Ascending aorta (tissue), 2 donors: ENCODE results near the gene DTNA. TPM values are rescaled to one million over a fixed set of nuclear protein-coding genes. Genes with fewer than 3 reads are reported as not detected.
"Not testable (repeated sequence)": the region's sequence is repeated elsewhere in the genome, so short reads cannot be mapped to it uniquely, and the experiment has no call there.

ENCODE experiments used
- DNase-seq, 2 donors: peaks; one replicate each; pipeline ENCODE4 v3.0.0-alpha.2; 2019; ENCODE audit warnings: low spot score in 2 of 2
- H3K27ac ChIP-seq, 2 donors: fragments of 200-600 bp; sonication (generic); one replicate each; pipeline ENCODE4 v1.5.1; 2016 to 2017; ENCODE audit warnings: mild to moderate bottlenecking in 1 of 2
- H3K27me3 ChIP-seq: fragments of 200-600 bp; sonication (generic); one replicate; pipeline ENCODE4 v1.5.1; 2017
- H3K36me3 ChIP-seq, 2 donors: fragments of 200-600 bp; sonication (generic); one replicate each; pipeline ENCODE4 v1.5.1; 2016
- H3K4me1 ChIP-seq, 2 donors: fragments of 200-600 bp; sonication (generic); one replicate each; pipeline ENCODE4 v1.5.1; 2016 to 2017; ENCODE audit warnings: mild to moderate bottlenecking in 1 of 2
- H3K4me3 ChIP-seq, 2 donors: fragments of 200-600 bp; sonication (generic); one replicate each; pipeline ENCODE4 v1.5.1; 2016 to 2017; ENCODE audit warnings: mild to moderate bottlenecking in 1 of 2
- H3K9me3 ChIP-seq, 2 donors: fragments of 200-600 bp; sonication (generic); one replicate each; pipeline ENCODE4 v1.5.1; 2016
- CTCF ChIP-seq, 3 experiments: fragments of 200-600 bp in 2 of 3; fragments of 450-650 bp in 1 of 3; sonication (generic) in 2 of 3; IDR thresholded peaks; one replicate each; pipeline ENCODE4 v1.5.1; 2016 to 2019; ENCODE audit warnings: antibody characterized with exemption in 3 of 3, mild to moderate bottlenecking in 1 of 3, moderate library complexity in 1 of 3
- intact Hi-C: fragments of 100-400 bp; cut with DNase I; formaldehyde crosslinking; loops from one replicate; pipeline ENCODE4 v1.15.1; 2023
- total RNA-seq: library from RNA; depleted of rRNA; stranded (reverse); fragments of >200 nt; gene quantifications from one replicate; pipeline ENCODE4 v1.1.0, GENCODE V29; 2016

Gene DTNA
- total RNA-seq, 1 donor from 2014 or later = 7.3 TPM

GRCh38 chr18:34909637-34910364 lies 199.7 kb downstream of the DTNA start:
- H3K27me3 ChIP-seq = no peaks in the 10 kb centered on the region
- H3K9me3 ChIP-seq = no peaks in the 10 kb centered on the region
- peak in 1 of 2 donors; percentile 74 for DNase-seq
- intact Hi-C loops = loop anchor here (1.0 to 10.0 kb wide), 4 partner anchors 29 to 415 kb away; no protein-coding TSS in a partner anchor
- H3K36me3 ChIP-seq = no peaks in the 10 kb centered on the region
- peak overlapping the region; percentile 62 to 67 for H3K27ac ChIP-seq
- H3K4me3 ChIP-seq = no peak overlapping the region
- no peak for TF ChIP-seq CTCF (IDR thresholded peaks at IDR 0.05)
- H3K4me1 ChIP-seq = peaks cover 0 to 9% of the 10 kb centered on the region in 2 donors

DNA sequence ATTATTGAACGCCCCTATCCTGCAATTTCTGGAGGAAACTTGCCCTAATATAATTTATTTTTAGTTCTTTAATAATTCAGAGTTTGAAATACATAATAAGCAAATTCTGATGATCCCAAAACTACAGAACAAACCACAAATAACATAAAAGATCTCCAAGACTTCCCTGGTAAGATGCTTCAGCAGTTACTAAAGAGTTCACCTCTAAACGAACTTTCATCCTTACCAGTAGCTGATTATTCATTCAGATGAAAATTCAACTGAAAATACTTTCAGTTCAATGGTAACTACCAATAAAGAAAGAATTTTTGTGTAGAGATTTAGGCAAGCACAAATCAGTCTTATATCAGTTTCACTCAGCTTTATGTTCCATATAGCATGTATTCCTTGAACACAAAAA lies 201.0 kb downstream of the DTNA start:
- H3K27me3 ChIP-seq = no peaks in the 10 kb centered on the region
- peaks cover 0 to 9% of the 10 kb centered on the region in 2 donors for H3K4me1 ChIP-seq
- no peak for TF ChIP-seq CTCF (IDR thresholded peaks at IDR 0.05)
- DNase-seq = no peak
- no peaks in the 10 kb centered on the region for H3K36me3 ChIP-seq
- H3K9me3 ChIP-seq = no peaks in the 10 kb centered on the region
- intact Hi-C loops = loop anchor here (2.0 to 10.0 kb wide), 2 partner anchors 30 to 416 kb away; no protein-coding TSS in a partner anchor
- no peak overlapping the region for H3K4me3 ChIP-seq
- no peak overlapping the region for H3K27ac ChIP-seq

- no peak overlapping the region for H3K27ac ChIP-seq
- H3K36me3 ChIP-seq = no peaks in the 10 kb centered on the region
- TF ChIP-seq CTCF (IDR thresholded peaks at IDR 0.05) = no peak
- DNase-seq = no peak
- no peaks in the 10 kb centered on the region for H3K27me3 ChIP-seq
- intact Hi-C loops = loop anchor here (2.0 to 10.0 kb wide), 2 partner anchors 31 to 417 kb away; no protein-coding TSS in a partner anchor
- no peaks in the 10 kb centered on the region for H3K9me3 ChIP-seq
- H3K4me1 ChIP-seq = peaks cover 0 to 9% of the 10 kb centered on the region in 2 donors
- no peak overlapping the region for H3K4me3 ChIP-seq
Measured at GRCh38 chr18:34911661-34912384, 201.7 kb downstream of the DTNA start.

DNA sequence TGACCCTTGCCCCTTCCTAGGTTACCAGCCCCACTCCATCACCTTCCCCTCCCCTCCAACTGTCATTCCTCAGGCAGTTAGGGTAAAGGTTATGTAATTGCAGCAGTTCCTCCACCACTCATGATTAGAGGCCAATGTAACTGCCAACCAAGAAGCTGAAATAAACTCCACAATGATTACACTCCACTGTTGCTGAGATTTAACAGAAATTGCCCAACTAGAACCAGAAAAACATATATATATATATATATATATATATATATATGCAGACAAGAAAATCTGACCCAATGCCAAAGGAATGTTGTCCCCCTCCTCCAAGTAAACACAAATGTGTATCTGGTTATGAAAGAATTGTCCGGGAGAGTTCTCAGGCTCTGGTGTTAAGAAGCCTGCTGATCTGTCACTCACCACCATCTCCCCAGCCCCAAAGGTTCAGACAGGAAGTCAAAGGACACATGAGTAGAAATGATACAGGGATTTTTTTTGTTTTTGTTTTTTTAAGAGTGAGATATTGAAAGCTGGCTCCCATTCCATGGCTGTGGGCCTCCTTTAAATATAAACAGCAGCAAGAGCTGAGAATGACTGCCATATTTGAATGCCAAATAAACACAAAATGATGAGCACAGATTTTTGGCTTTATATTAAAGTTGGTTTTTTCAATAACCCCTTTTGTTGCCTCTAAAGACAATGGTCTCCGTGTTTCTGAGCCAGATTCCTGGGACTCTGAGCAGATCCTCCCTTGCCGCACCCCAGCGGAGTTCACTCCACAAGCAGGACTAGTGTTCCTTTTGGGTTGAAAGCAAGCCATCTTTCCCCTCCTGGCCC lies 204.0 kb downstream of the DTNA start:
- Histone ChIP-seq H3K27ac (no peak overlapping the region), H3K9me3 (no peaks in the 10 kb centered on the region), H3K27me3 (no peaks in the 10 kb centered on the region), H3K4me1 (peaks cover 0 to 9% of the 10 kb centered on the region in 2 donors), H3K36me3 (no peaks in the 10 kb centered on the region), H3K4me3 (no peak overlapping the region)
- TF ChIP-seq CTCF (IDR thresholded peaks at IDR 0.05) = no peak
- intact Hi-C loops = loop anchor here (10.0 kb wide), 1 partner anchor 419 kb away; no protein-coding TSS in a partner anchor
- no peak for DNase-seq

DNA sequence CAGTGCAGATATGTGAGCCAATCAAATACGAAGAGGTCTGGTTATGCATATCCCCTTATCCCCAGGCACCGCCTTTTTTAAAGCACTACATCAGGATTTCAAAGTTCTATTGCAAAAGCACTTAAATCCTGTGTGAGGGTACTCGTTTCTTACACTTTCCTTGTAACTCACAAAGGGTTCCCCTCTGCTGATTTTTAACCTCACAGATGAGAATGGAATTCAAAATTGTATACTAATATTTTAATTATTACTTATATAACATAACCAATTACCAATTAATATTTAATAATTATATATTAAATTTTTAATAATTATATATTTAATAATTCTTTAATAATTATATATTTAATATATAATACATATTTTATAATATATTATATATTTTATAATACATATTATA lies 204.9 kb downstream of the DTNA start:
- intact Hi-C loops = loop anchor here (10.0 kb wide), 1 partner anchor 420 kb away; no protein-coding TSS in a partner anchor
- Histone ChIP-seq H3K9me3 (no peaks in the 10 kb centered on the region), H3K27ac (no peak overlapping the region), H3K4me3 (no peak overlapping the region), H3K36me3 (no peaks in the 10 kb centered on the region), H3K4me1 (peaks cover 0 to 4% of the 10 kb centered on the region in 2 donors), H3K27me3 (no peaks in the 10 kb centered on the region)
- no peak for DNase-seq
- no peak for TF ChIP-seq CTCF (IDR thresholded peaks at IDR 0.05)

- intact Hi-C loops = loop anchor here (10.0 kb wide), 1 partner anchor 422 kb away; no protein-coding TSS in a partner anchor
- H3K9me3 ChIP-seq, H3K27ac ChIP-seq, H3K27me3 ChIP-seq, H3K36me3 ChIP-seq, DNase-seq, H3K4me3 ChIP-seq, H3K4me1 ChIP-seq: not testable (repeated sequence)
Measured at GRCh38 chr18:34916539-34916938, 206.4 kb downstream of the DTNA start.
